GM21526 (cell line): ENCODE measurements around the gene PHLPP2.
"Not testable (repeated sequence)": the region's sequence is repeated elsewhere in the genome, so short reads cannot be mapped to it uniquely, and the experiment has no call there.

Source experiments
- ATAC-seq: cut with Tn5 transposase; IDR thresholded peaks from one replicate; pipeline ENCODE4 v1.9.1; 2021; ENCODE audit warnings: moderate library complexity; ENCODE audit not compliant: unreplicated experiment, low FRiP score

Gene PHLPP2

DNA sequence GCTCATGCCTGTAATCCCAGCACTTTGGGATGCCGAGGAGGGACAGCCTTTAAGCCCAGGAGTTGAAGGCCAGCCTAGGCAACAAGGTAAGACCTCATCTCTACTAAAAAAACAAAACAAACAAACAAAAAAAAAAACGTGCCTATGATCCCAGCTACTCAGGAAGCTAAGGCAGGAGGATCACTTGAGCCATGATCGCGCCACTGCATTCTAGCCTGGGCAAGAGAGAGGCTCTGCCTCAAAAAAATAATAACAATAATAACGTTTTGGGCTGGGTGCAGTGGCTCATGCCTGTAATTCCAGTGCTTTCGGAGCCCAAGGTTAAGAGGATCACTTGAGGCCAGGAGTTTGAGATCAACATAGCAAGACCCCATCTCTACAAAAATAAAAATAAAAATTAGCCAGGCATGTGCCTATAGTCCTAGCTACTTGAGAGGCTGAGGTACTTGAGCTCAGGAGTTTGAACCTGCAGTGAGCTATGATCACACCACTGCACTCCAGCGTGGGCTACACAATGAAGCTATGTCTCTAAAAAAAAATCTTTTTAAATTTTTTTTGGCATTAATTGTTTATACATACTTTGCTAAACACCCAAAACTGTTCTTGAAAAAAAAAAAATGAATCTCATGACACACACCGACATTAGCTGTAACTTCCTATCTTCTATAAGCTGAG is 3.3 kb downstream of the PHLPP2 start:
- no peak for ATAC-seq

- no peak for ATAC-seq
These were observed 12.0 kb downstream of the PHLPP2 start for GRCh38 chr16:71712501-71712900.

- no peak for ATAC-seq
These were observed 12.7 kb downstream of the PHLPP2 start for GRCh38 chr16:71711789-71712188.

DNA sequence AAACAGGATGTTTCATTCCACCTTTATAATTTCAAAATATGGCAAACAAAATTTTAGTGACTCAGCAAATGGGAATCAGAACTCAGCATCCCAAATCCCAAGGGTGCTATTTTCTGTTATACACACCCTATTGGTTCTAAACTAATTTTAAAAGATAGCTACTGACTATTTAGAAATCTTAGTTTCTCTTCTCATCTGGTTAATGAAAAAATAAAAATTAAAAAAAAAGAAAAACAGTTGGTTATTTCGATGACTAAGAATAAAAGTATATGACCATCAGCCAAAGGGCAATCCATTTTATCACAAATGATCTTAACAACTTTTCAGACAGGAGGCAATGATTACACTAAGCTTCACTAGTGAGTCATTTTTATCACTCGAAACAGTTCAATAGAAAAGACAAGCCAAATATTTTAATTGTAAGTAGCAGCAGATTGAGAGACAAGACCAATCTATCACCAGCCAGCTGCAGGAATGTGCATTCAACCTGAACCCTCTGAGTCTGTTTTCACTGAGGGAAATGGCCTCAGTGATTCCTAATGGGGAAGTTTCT is 15.2 kb downstream of the PHLPP2 start:
- ATAC-seq: no peak

DNA sequence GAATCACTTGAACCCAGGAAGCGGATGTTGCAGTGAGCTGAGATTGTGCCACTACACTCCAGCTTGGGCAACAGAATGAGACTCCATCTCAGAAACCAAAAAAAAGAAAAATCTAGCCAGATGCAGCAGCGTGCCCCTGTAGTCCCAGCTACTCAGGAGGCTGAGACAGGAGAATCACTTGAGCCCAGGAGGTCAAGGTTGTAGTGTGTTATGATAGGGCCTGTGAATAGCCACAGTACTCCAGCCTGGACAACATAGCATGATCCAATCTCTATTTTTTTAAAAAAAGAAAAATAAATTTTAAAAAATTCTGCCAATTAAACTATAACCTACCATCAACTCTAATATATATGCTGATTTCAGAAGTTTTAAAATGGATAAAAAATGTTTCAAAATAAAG is 15.8 kb downstream of the PHLPP2 start:
- ATAC-seq: no peak

- ATAC-seq: no peak
These were observed 17.3 kb downstream of the PHLPP2 start for GRCh38 chr16:71707199-71707598.

DNA sequence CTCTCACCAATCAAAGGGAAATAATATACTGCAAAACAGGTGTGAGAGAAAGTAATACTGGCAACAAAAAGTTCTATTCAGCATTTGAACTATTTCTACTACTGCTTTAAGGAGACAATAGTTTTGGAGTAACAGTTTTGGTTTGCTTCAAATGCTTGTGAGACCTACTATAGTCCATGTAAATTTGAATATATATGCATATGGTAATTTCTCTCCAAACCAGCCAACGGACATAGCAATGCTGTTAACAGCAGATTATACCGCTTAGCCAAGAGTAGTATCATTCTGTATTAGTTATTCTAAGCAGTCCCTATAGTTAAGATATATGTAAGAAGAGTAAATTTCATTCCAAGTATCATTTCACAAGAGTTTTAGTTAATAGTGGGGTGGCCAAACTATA is 18.5 kb downstream of the PHLPP2 start:
- ATAC-seq: no peak

DNA sequence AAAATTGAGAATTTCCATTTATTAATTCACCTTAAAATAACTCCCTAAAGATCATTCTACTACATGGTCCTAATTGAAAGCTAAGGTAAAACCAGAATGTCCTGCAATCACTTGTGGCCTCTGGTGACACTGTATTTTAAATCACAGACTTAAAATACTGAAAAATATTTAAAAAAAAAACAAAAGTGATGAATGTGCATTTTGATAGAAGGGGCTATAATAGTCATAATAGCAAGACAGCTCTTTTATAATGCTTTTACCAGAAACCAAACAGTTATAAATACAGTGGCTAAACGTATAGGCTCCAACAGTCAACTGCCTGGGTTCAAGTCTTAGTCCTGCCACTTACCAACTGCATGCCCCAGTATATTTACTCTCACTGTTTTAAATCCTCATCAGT is 21.2 kb downstream of the PHLPP2 start:
- ATAC-seq: no peak

GRCh38 chr16:71700831-71701230 is 23.7 kb downstream of the PHLPP2 start:
- ATAC-seq: no peak

DNA sequence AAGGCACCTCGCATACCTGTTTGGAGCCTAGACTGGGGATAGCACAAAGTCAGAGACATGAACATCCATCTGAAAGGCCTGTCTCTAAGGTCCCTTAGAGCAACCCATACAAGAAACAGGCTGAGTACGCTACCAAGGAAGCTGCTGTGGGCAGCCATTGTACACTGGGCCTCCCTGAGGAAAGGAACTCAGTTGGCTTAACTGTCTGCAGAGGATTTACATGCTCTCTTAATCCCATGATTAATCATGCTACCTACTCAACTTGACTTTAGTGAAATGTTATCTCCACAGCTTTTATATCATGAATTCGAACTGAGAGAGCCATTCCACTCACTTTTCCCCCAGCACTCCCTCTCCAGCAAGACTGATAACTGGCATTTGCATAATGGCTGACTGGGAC is 26.0 kb downstream of the PHLPP2 start:
- no peak for ATAC-seq

DNA sequence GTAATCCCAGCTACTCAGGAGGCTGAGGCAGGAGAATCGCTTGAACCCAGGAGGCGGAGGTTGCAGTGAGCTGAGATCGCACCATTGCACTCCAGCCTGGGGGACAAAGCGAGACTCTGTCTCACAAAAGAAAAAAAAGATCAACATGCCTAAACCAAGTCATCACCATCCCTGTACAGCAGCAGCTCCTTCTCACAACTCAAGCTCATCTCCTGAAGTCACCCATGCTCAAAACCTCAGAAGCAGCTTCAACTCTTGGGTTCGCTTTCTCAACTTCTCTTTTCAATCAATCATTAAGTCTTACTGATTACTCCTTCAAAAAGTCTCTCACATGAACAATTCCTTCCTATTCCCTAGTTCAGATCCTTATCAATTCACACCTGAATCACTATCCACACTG is 31.3 kb downstream of the PHLPP2 start:
- ATAC-seq: no peak

GRCh38 chr16:71689901-71690300 is 34.6 kb downstream of the PHLPP2 start:
- no peak for ATAC-seq

GRCh38 chr16:71687861-71688260 is 36.6 kb downstream of the PHLPP2 start:
- no peak for ATAC-seq

DNA sequence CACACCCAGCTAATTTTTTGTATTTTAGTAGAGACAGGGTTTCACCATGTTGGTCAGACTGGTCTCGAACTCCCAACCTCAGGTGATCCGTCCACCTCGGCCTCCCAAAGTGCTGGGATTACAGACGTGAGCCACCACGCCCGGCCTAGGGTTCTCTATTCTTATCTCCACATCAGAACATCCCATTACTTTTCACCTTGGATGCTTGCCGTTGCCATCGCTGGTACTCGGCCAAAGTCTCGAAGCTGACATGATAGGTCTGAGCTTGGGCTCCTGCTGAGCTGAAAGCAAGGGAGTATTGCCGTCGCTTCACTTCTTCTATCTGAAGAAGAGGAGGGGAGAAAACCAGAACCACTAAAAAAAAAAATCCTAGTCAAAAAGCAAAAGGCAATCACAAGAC is 40.2 kb downstream of the PHLPP2 start:
- not testable (repeated sequence) for ATAC-seq

GRCh38 chr16:71681360-71681759 is 43.1 kb downstream of the PHLPP2 start:
- no peak for ATAC-seq

GRCh38 chr16:71676236-71676635 is 48.3 kb downstream of the PHLPP2 start:
- no peak for ATAC-seq

- ATAC-seq: no peak
These were observed 49.1 kb downstream of the PHLPP2 start for GRCh38 chr16:71675380-71675779.

DNA sequence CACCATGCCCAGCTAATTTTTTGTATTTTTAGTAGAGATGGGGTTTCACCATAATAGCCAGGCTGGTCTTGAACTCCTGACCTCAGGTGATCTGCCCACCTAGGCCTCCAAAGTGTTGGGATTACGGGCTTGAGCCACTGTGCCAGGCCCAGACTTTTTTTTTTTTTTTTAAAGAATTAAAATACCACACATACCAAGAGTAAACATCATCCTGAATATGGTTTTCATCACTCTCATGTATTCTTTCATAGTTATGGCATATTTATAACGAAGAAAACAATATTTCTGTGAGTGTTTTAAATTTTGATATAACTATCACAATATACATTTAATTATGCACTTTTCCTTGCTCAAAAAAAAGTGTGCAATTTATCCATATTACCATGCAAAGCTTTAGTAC is 50.3 kb downstream of the PHLPP2 start:
- ATAC-seq: no peak

GRCh38 chr16:71673582-71673973 is 50.9 kb downstream of the PHLPP2 start:
- ATAC-seq: no peak

DNA sequence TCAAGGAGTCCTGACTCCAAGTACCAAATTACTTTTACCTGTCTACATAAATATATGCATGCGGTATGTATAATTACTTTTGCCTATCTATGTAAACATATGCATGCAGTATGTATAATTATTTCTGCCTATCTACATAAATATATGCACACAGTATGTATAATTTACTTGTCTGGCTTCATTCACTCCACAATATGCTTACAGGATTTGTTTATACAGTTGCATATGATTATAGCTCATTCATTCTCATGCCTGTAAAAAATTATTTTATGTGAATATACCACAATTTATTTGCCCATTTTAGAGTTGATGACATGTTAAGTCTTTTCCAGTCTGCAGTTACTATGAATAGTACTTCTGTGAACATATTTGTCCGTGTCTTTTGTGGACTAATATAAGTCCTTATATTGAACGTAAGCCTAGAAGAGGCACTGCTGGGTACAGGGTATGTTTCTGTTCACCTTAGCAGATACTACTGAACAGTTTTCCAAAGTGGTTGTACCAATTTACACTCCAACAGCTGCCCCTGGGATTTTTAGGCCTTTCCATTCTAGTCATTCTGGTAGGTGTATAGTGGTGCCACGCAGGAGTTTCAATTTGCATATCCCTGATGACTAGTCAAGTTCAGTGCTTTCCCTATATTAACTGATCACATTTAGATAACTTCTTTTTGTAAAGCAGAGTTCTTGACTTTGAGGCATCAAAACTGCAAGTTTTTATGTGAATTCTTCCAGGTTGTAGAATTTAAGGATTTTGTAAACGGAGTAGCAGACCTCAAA is 51.5 kb downstream of the PHLPP2 start:
- ATAC-seq: no peak

DNA sequence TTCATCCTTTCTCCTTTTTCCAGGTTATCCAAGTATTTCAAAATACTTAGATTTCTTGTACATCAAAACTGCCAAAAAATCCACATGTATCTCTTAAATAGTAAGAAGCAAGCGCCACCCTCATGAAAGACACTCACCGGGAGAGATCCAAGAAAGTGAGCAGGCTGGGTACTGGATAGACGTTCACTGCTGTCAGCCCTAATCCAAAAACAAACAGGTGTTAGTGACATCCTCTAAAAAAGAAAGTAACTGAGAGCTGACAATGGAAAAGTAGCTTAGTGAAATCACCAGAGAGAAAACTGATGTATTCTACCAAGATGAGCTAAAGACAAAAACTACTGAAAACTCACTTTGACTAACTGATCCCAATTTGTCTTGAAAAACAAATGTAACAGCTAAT is 52.4 kb downstream of the PHLPP2 start:
- no peak for ATAC-seq

GRCh38 chr16:71671165-71671564 is 53.3 kb downstream of the PHLPP2 start:
- ATAC-seq: no peak
